Parietal lobe (tissue), 1 donor: ENCODE data around the gene MRPS21. TPM values are rescaled to one million over a fixed set of nuclear protein-coding genes. Genes with fewer than 3 reads are reported as not detected.

Experiments used
- total RNA-seq: library from RNA; depleted of rRNA; stranded (reverse); fragments of >200 nt; gene quantifications from one replicate; pipeline ENCODE4 v1.2.3, GENCODE V29; 2014

MRPS21 gene
- total RNA-seq = 56.0 TPM

GRCh38 chr1:150293433-150294253 is at the start of gene MRPS21:
MRPS21 (plus strand) TSS chr1:150293861; CDS start chr1:150294367, 506 bp downstream.

GRCh38 chr1:150257624-150258585 is 35.8 kb upstream of the MRPS21 start, which contains the start of gene CA14:
CA14 (plus strand) TSS chr1:150257774; CDS start chr1:150258129, 355 bp downstream.

GRCh38 chr1:150268705-150269403 is 24.8 kb upstream of the MRPS21 start, which contains the start of gene APH1A:
APH1A (minus strand) TSS chr1:150269016; CDS start chr1:150268810, 206 bp downstream.

GRCh38 chr1:150281758-150282557 is 11.7 kb upstream of the MRPS21 start, which contains the start of gene CIART:
CIART (plus strand) TSS chr1:150282554; CDS start chr1:150283268, 714 bp downstream.

Other genes with a start within 250 kb of the MRPS21 start
- 122 TPM for gene VPS45, start 226.1 kb upstream of the MRPS21 start, total RNA-seq
- 69.5 TPM for gene PLEKHO1, start 143.9 kb upstream of the MRPS21 start, total RNA-seq
- gene ANP32E, start 57.7 kb upstream of the MRPS21 start, total RNA-seq = 16.0 TPM
- 1.3 TPM for gene CA14, start 36.1 kb upstream of the MRPS21 start, total RNA-seq
- gene APH1A, start 24.8 kb upstream of the MRPS21 start, total RNA-seq = 64.2 TPM
- gene C1orf54, start 21.1 kb upstream of the MRPS21 start, total RNA-seq = 5.0 TPM
- 2.8 TPM for gene CIART, start 11.3 kb upstream of the MRPS21 start, total RNA-seq
- gene PRPF3, start 27.7 kb downstream of the MRPS21 start, total RNA-seq = 86.1 TPM
- gene RPRD2, start 70.3 kb downstream of the MRPS21 start, total RNA-seq = 32.9 TPM
- gene TARS2, start 193.6 kb downstream of the MRPS21 start, total RNA-seq = 31.3 TPM
- 2.8 TPM for gene ECM1, start 214.2 kb downstream of the MRPS21 start, total RNA-seq
- gene FALEC, start 221.9 kb downstream of the MRPS21 start, total RNA-seq = 1.9 TPM